Measurements from ENCODE around the gene P4HA2. TPM values are rescaled to one million over a fixed set of nuclear protein-coding genes. Genes with fewer than 3 reads are reported as not detected.

P4HA2 gene
- total RNA-seq, 1 donor from 2014 or later, result 49.5 TPM

- peaks cover 4% of the 10 kb centered on the region for H3K27me3 Mint-ChIP-seq
- H3K9me3 Mint-ChIP-seq, result no peaks in the 10 kb centered on the region
- H3K4me3 Mint-ChIP-seq, result no peak overlapping the region
- peaks cover 34% of the 10 kb centered on the region for H3K4me1 Mint-ChIP-seq
- intact Hi-C loops (cut with micrococcal nuclease), result no loop called here
- DNase-seq, result no peak
- no peak overlapping the region for H3K27ac Mint-ChIP-seq
- H3K36me3 Mint-ChIP-seq (ENCODE audit: low read depth), result no peaks in the 10 kb centered on the region
Observed at GRCh38 chr5:132267931-132268768, 40.5 kb upstream of the P4HA2 start.

GRCh38 chr5:132267166-132267739, 39.6 kb upstream of the P4HA2 start:
- Mint-ChIP-seq H3K9me3 (no peaks in the 10 kb centered on the region), H3K4me1 (peaks cover 28% of the 10 kb centered on the region), H3K27me3 (no peaks in the 10 kb centered on the region), H3K27ac (peak overlapping the region; percentile 27), H3K36me3 (ENCODE audit: low read depth) (no peaks in the 10 kb centered on the region), H3K4me3 (no peak overlapping the region)
- DNase-seq, result no peak
- intact Hi-C loops (cut with micrococcal nuclease), result no loop called here

- peaks cover 32% of the 10 kb centered on the region for H3K4me1 Mint-ChIP-seq
- H3K27me3 Mint-ChIP-seq, result no peaks in the 10 kb centered on the region
- DNase-seq, result no peak
- H3K4me3 Mint-ChIP-seq, result no peak overlapping the region
- no peaks in the 10 kb centered on the region for H3K36me3 Mint-ChIP-seq (ENCODE audit: low read depth)
- intact Hi-C loops (cut with micrococcal nuclease), result no loop called here
- no peak overlapping the region for H3K27ac Mint-ChIP-seq
- no peaks in the 10 kb centered on the region for H3K9me3 Mint-ChIP-seq
Observed at GRCh38 chr5:132266836-132267160, 39.1 kb upstream of the P4HA2 start.

- H3K27ac Mint-ChIP-seq, result no peak overlapping the region
- H3K27me3 Mint-ChIP-seq, result no peaks in the 10 kb centered on the region
- H3K9me3 Mint-ChIP-seq, result no peaks in the 10 kb centered on the region
- no peak overlapping the region for H3K4me3 Mint-ChIP-seq
- H3K4me1 Mint-ChIP-seq, result peaks cover 33% of the 10 kb centered on the region
- H3K36me3 Mint-ChIP-seq (ENCODE audit: low read depth), result no peaks in the 10 kb centered on the region
- intact Hi-C loops (cut with micrococcal nuclease), result no loop called here
- DNase-seq, result no peak
Observed at GRCh38 chr5:132266031-132266835, 38.6 kb upstream of the P4HA2 start.

DNA sequence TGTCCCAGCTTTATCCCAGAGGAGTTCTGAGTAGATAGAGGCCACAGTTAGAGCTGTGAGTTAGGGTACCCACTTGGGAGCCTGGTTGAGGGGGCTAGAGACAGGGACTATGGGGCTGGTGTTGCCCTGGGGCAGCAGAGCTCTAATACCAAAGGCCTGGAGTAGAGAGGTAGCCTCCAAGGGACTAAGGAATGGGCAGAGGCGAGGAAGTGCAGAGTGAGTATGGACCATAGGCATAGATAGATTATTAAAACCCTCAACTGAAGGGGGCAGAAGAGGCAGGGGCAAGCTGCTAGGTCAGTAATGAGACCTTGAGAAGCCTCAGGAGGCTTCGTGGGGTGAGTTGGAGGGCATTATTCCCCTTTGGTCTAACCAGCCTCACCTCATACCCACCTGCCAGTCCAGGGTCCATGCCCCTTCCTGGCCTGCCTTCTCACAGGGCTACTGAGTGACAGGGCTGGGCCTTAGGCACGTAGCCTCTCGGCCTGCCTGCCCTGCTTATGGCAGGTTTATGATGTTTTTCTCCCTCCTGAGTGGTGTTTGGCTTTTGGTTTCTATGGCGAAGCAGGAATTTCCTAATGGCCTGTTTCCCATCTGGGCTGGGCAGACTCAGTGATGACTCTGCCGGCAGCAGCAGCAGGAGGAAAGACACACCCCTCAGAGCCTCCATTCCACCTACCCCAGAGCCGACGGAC, 37.8 kb upstream of the P4HA2 start:
- Mint-ChIP-seq H3K4me1 (peaks cover 38% of the 10 kb centered on the region), H3K36me3 (ENCODE audit: low read depth) (no peaks in the 10 kb centered on the region), H3K4me3 (no peak overlapping the region), H3K27me3 (no peaks in the 10 kb centered on the region), H3K9me3 (no peaks in the 10 kb centered on the region), H3K27ac (peak overlapping the region; percentile 51)
- no peak for DNase-seq
- intact Hi-C loops (cut with micrococcal nuclease), result no loop called here

DNA sequence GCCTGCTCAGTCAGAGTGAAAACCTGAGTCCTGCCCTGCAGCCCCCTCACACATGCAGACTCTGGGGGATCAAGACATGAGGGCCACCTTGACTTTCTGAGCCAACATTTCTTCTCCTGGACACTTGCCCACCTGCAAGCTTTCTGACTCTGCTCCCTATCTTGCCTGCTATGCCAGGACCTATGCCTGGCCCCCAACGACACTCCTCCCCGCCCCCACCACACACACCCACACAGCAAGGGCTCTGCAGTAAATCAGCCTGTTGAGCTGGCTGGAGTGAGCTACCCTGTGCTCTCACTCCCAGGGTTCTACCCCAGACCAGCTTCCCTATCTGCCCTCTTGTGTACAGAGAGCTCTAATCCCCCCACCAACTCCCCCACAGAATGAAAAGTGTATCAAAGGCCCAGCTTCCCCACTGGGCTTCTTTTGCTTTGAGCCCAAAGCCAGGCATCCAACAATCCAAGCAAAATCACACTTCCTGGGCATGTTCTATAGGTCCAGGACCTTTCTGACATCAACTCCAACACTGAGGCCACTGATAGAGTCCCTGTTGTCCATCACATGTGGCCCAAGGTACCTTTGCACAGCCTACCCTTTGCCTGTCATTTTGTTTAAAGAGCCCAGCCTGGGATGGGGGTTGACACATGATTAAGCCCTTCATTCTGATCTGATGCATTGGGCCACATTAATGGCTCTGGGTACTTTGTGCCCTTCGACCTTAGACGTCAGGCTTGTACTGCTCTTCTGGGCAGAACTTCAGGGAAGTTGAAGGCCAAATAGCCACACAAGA, 37.1 kb upstream of the P4HA2 start:
- no peaks in the 10 kb centered on the region for H3K36me3 Mint-ChIP-seq (ENCODE audit: low read depth)
- DNase-seq, result no peak
- intact Hi-C loops (cut with micrococcal nuclease), result no loop called here
- peak overlapping the region; percentile 75 for H3K27ac Mint-ChIP-seq
- H3K9me3 Mint-ChIP-seq, result no peaks in the 10 kb centered on the region
- H3K4me3 Mint-ChIP-seq, result no peak overlapping the region
- peaks cover 45% of the 10 kb centered on the region for H3K4me1 Mint-ChIP-seq
- H3K27me3 Mint-ChIP-seq, result no peaks in the 10 kb centered on the region

- no peaks in the 10 kb centered on the region for H3K36me3 Mint-ChIP-seq (ENCODE audit: low read depth)
- no peak for DNase-seq
- H3K4me3 Mint-ChIP-seq, result no peak overlapping the region
- H3K27ac Mint-ChIP-seq, result peak overlapping the region; percentile 75
- no peaks in the 10 kb centered on the region for H3K9me3 Mint-ChIP-seq
- peaks cover 49% of the 10 kb centered on the region for H3K4me1 Mint-ChIP-seq
- H3K27me3 Mint-ChIP-seq, result no peaks in the 10 kb centered on the region
- intact Hi-C loops (cut with micrococcal nuclease), result no loop called here
Observed at GRCh38 chr5:132263548-132264261, 36.1 kb upstream of the P4HA2 start.

DNA sequence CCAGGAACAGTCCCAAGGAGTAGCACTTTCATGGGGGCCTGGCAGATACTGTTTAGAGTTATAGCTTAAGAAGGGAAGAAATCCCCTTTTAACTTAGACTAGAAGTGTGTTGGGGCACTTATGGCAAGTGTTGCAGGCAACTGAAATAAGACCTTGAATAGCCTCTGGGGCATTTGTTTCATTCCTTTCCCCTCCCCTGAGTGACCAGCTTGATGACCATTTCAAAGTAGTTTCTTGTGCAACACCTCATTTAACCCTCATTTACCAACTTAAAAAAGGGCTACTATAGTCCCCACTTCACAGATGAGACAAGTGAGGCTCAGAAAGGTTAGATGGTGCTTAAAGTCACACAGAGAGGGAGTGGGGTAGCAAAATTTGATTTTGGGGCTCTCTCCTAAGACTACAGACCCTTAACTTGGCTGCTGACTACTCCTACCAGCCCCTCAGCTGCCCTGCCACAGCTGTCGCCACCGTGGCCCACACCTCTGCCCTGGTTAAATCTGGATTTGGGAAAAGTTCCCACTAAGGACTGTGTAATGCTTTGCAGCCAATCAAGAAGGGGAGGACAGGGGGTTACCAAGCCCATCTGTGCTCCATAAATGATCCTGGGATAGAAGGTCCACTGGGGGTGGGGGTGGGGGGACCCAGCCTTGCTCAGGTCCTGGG, 35.4 kb upstream of the P4HA2 start:
- Mint-ChIP-seq H3K27me3 (peaks cover 3% of the 10 kb centered on the region), H3K27ac (no peak overlapping the region), H3K4me1 (peaks cover 49% of the 10 kb centered on the region), H3K36me3 (ENCODE audit: low read depth) (no peaks in the 10 kb centered on the region), H3K4me3 (no peak overlapping the region), H3K9me3 (no peaks in the 10 kb centered on the region)
- no peak for DNase-seq
- intact Hi-C loops (cut with micrococcal nuclease), result no loop called here

DNA sequence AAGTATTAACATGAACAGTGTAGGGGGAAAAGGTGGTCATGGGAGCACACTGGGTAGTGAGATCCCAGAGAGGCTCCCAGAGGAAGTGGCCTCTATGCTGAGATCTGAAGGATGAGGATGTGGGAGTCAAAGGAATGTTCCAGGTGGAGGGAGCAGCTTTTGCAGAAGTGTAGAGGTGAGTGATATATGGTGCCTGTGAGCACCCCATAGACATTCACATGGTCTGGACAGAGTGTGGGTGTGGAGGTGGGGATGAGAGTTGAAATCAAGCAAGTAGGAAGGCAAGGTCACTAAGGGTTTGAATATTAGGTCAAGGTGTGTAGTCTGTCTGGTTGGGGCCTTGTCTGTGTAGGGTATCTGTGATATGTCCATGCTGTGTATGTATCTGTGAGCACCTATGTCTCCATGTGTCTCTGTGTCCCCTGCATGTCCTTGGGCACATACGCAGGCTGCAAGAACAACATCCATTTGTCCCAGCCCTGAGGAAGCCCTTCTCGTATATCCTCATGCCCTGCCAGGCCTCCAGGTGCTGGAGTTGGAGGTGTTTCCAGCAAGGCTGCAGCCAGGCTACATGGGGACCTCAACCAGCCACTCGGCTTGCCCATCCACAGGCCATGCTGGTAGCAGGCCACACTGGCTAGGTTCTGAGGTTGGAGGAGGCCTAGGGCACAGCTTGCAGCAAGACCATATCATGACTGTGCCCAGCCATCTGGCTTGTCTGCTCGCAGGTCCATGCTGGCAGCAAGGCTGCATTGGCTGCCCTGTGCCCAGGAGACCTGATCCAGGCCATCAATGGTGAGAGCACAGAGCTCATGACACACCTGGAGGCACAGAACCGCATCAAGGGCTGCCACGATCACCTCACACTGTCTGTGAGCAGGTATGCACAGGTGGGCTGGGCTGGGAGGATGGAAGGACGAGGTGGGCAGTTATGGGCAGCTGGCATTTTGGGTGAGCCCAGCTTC, 34.5 kb upstream of the P4HA2 start:
- Mint-ChIP-seq H3K27ac (no peak overlapping the region), H3K4me3 (no peak overlapping the region), H3K36me3 (ENCODE audit: low read depth) (no peaks in the 10 kb centered on the region), H3K27me3 (peaks cover 5% of the 10 kb centered on the region), H3K4me1 (peaks cover 44% of the 10 kb centered on the region), H3K9me3 (no peaks in the 10 kb centered on the region)
- no peak for DNase-seq
- intact Hi-C loops (cut with micrococcal nuclease), result loop anchor here (2.0 kb wide), 1 partner anchor 33 kb away; the partner anchor contains the start of gene SLC22A4

- no peaks in the 10 kb centered on the region for H3K36me3 Mint-ChIP-seq (ENCODE audit: low read depth)
- H3K9me3 Mint-ChIP-seq, result no peaks in the 10 kb centered on the region
- intact Hi-C loops (cut with micrococcal nuclease), result loop anchor here (2.0 kb wide), 1 partner anchor 34 kb away; the partner anchor contains the start of gene SLC22A4
- H3K4me1 Mint-ChIP-seq, result peaks cover 44% of the 10 kb centered on the region
- no peak for DNase-seq
- H3K27me3 Mint-ChIP-seq, result peaks cover 15% of the 10 kb centered on the region
- peak overlapping the region; percentile 42 for H3K4me3 Mint-ChIP-seq
- peak overlapping the region; percentile 30 for H3K27ac Mint-ChIP-seq
Observed at GRCh38 chr5:132260714-132261551, 33.3 kb upstream of the P4HA2 start.

GRCh38 chr5:132260051-132260450, 32.4 kb upstream of the P4HA2 start:
- intact Hi-C loops (cut with micrococcal nuclease), result loop anchor here (2.0 kb wide), 1 partner anchor 35 kb away; the partner anchor contains the start of gene SLC22A4
- no peaks in the 10 kb centered on the region for H3K9me3 Mint-ChIP-seq
- DNase-seq, result no peak
- peaks cover 21% of the 10 kb centered on the region for H3K27me3 Mint-ChIP-seq
- H3K36me3 Mint-ChIP-seq (ENCODE audit: low read depth), result no peaks in the 10 kb centered on the region
- peaks cover 41% of the 10 kb centered on the region for H3K4me1 Mint-ChIP-seq
- H3K27ac Mint-ChIP-seq, result peak overlapping the region; percentile 30
- H3K4me3 Mint-ChIP-seq, result peak overlapping the region; percentile 42
